Measurements from ENCODE around the gene DUSP8. TPM values are rescaled to one million over a fixed set of nuclear protein-coding genes. Genes with fewer than 3 reads are reported as not detected.
A peak's percentile ranks its signal among the peaks of the same experiment; 100 is the strongest.

The DUSP8 gene
- total and polyA plus RNA-seq, 2 of the 8 experiments (the other 6 are each of a cell fraction or from before 2014, with no cell fraction given), result 2.8 to 3.6 TPM

GRCh38 chr11:1581976-1582375, 9.9 kb upstream of the DUSP8 start:
- 0 out of 2 replicates have a peak overlapping the region, but pooled peaks have one; percentile 24 for H2AK5ac ChIP-seq (ENCODE audit: low read depth, low read length)
- no peak overlapping the region for H3K27ac ChIP-seq (ENCODE audit: low read depth, low read length)
- no peak overlapping the region for H2BK120ac ChIP-seq (replicated peaks; ENCODE audit: low read depth, low read length)
- H3K4ac ChIP-seq (replicated peaks; ENCODE audit: insufficient read length, low read depth, low read length), result no peak overlapping the region
- H3K27me3 ChIP-seq (replicated peaks in 1 of 4; ENCODE audit: control insufficient read depth in 3 of 4, extremely low read depth in 1 of 4, insufficient read depth in 3 of 4, low read length in 3 of 4), result no peaks in the 10 kb centered on the region; a peak in 3 of 7 replicates
- no peak overlapping the region for H3K56ac ChIP-seq (replicated peaks; ENCODE audit: insufficient read length, low read depth, low read length)
- ChIA-PET POLR2A (ENCODE audit: partially characterized antibody) (interaction anchor here (0.9 kb wide), 1 partner anchor 34 kb away, joined by 3 read pairs; no protein-coding TSS in a partner anchor), CTCF (ENCODE audit: partially characterized antibody) (interaction anchor here (0.9 to 1.9 kb wide), 3 partner anchors 14 to 58 kb away, joined by 3 to 9 read pairs (median 6); no protein-coding TSS in a partner anchor)
- H2AFZ ChIP-seq (ENCODE audit: low read length), result no peak overlapping the region
- no peak overlapping the region for H3K4me2 ChIP-seq (ENCODE audit: insufficient read depth in 1 of 2, low read depth in 2 of 2, low read length in 2 of 2)
- H2BK5ac ChIP-seq (ENCODE audit: low read depth, low read length), result no peak overlapping the region
- H4K5ac ChIP-seq (ENCODE audit: insufficient read length, low read depth, low read length), result no peak overlapping the region
- H3K79me2 ChIP-seq (ENCODE audit: control insufficient read depth in 1 of 2, insufficient read depth in 2 of 2, low read length in 2 of 2), result no peaks in the 10 kb centered on the region
- no peak overlapping the region for H3K14ac ChIP-seq (ENCODE audit: insufficient read length)
- H2BK12ac ChIP-seq (ENCODE audit: low read depth, low read length), result no peak overlapping the region
- H3K18ac ChIP-seq (ENCODE audit: extremely low read depth, low read length), result no peak overlapping the region
- H2BK15ac ChIP-seq (ENCODE audit: low read length), result no peak overlapping the region
- no peak overlapping the region for H3K23ac ChIP-seq (ENCODE audit: insufficient read length)
- TF ChIP-seq ZNF274 (IDR thresholded peaks at IDR 0.05; ENCODE audit: borderline replicate concordance, extremely low read depth, low read length), result no peak
- no peak for TF ChIP-seq SUZ12 (IDR thresholded peaks at IDR 0.05; ENCODE audit: low read length)
- H4K91ac ChIP-seq (replicated peaks; ENCODE audit: insufficient read length, low read length), result no peak overlapping the region
- no peaks in the 10 kb centered on the region; a peak in 1 of 7 replicates for H3K4me1 ChIP-seq (replicated peaks in 1 of 4; ENCODE audit: control insufficient read depth in 3 of 4, insufficient read depth in 4 of 4, low read length in 3 of 4)
- 92% methylated on average over 9 of the region's 9 CpGs; no CpG with 5 or more reads in 1 of the 2 experiments for WGBS, 2 experiments (ENCODE audit: extremely low coverage in 1 of 2, insufficient coverage in 1 of 2, insufficient read length in 1 of 2, insufficient replicate concordance in 2 of 2, low coverage in 1 of 2, low lambda C conversion rate in 2 of 2, missing lambda C conversion rate in 1 of 2)
- H3K9ac ChIP-seq (replicated peaks in 1 of 4; ENCODE audit: extremely low read depth in 1 of 4, low read depth in 3 of 4, low read length in 3 of 4), result no peak overlapping the region
- no peaks in the 10 kb centered on the region; the same call in 1 of the 2 replicates for H3K23me2 ChIP-seq (ENCODE audit: low read depth, low read length)
- H2BK20ac ChIP-seq (ENCODE audit: low read length), result no peak overlapping the region
- peaks cover 0 to 6% of the 10 kb centered on the region in 2 experiments; a peak in 2 of 4 replicates for H3K9me3 ChIP-seq (ENCODE audit: insufficient read depth in 2 of 2, low read depth in 1 of 2, low read length in 1 of 2)
- H3K4me3 ChIP-seq (ENCODE audit: extremely low read depth in 1 of 4, insufficient read depth in 2 of 4, low read depth in 3 of 4, low read length in 4 of 4), result no peak overlapping the region
- no peaks in the 10 kb centered on the region for H3K79me1 ChIP-seq (ENCODE audit: low read depth, low read length)
- H3K36me3 ChIP-seq (ENCODE audit: control insufficient read depth in 2 of 4, insufficient read depth in 4 of 4, low read length in 3 of 4), result no peaks in the 10 kb centered on the region
- no peak overlapping the region for H4K8ac ChIP-seq (ENCODE audit: extremely low read depth, insufficient read depth, low read length)
- no peak for FAIRE-seq
- no peaks in the 10 kb centered on the region for H4K20me1 ChIP-seq (replicated peaks in 1 of 2; ENCODE audit: control insufficient read depth in 1 of 2, insufficient read depth in 2 of 2, low read length in 2 of 2)
- DNase-seq (ENCODE audit: low read depth in 1 of 2, low spot score in 2 of 2), result no peak
